Esophagus muscularis mucosa (tissue), 4 donors: ENCODE data around the gene AQP2. TPM values are rescaled to one million over a fixed set of nuclear protein-coding genes. Genes with fewer than 3 reads are reported as not detected.

Source experiments
- DNase-seq: peaks from one replicate; pipeline ENCODE4 v3.0.0-alpha.2; 2017; ENCODE audit errors: extremely low spot score
- H3K27ac ChIP-seq, 4 donors: fragments of 200-600 bp; sonication (generic); replicated peaks in 1 of 4; 1 replicate in 3 of 4; 2 replicates in 1 of 4; pipeline ENCODE4 v1.5.1; 2016 to 2019; ENCODE audit warnings: mild to moderate bottlenecking in 1 of 4
- H3K27me3 ChIP-seq, 4 donors: fragments of 200-600 bp; sonication (generic); one replicate each; pipeline versions ENCODE4 v1.5.1 to v1.6.0; 2016 to 2019
- H3K36me3 ChIP-seq, 4 donors: fragments of 200-600 bp; sonication (generic); one replicate each; pipeline ENCODE4 v1.5.1; 2016 to 2019
- H3K4me1 ChIP-seq, 4 donors: fragments of 200-600 bp; sonication (generic); one replicate each; pipeline ENCODE4 v1.5.1; 2016 to 2019
- H3K4me3 ChIP-seq, 4 donors: fragments of 200-600 bp; sonication (generic); 1 replicate in 2 of 4; 2 replicates in 2 of 4; pipeline ENCODE4 v1.5.1; 2016 to 2019; ENCODE audit warnings: mild to moderate bottlenecking in 4 of 4, moderate library complexity in 1 of 4
- H3K9me3 ChIP-seq, 4 donors: fragments of 200-600 bp; sonication (generic); 1 replicate in 3 of 4; 2 replicates in 1 of 4; pipeline ENCODE4 v1.5.1; 2016 to 2019
- CTCF ChIP-seq, 3 experiments: fragments of 200-600 bp in 2 of 3; fragments of 450-650 bp in 1 of 3; sonication (generic) in 2 of 3; IDR thresholded peaks; one replicate each; pipeline ENCODE4 v1.5.1; 2017 to 2019; ENCODE audit warnings: antibody characterized with exemption in 3 of 3, mild to moderate bottlenecking in 2 of 3, moderate library complexity in 1 of 3
- EP300 ChIP-seq: sonication (generic); formaldehyde crosslinking; IDR thresholded peaks from one replicate; pipeline ENCODE4 v1.6.1; 2017; ENCODE audit warnings: antibody characterized with exemption
- POLR2A ChIP-seq: fragments of 450-650 bp; IDR thresholded peaks from one replicate; pipeline ENCODE4 v1.6.1; 2017; ENCODE audit warnings: antibody characterized with exemption, moderate library complexity, mild to moderate bottlenecking, low read depth
- POLR2AphosphoS5 ChIP-seq, 2 donors: sonication (generic); formaldehyde crosslinking; IDR thresholded peaks; one replicate each; pipeline ENCODE4 v1.6.1; 2017; ENCODE audit warnings: antibody characterized with exemption in 2 of 2
- WGBS: methylation state at CpG from one replicate; pipeline ENCODE4 v1.1.5; 2018; 5-methylcytosine and 5-hydroxymethylcytosine counted together
- intact Hi-C: fragments of 100-400 bp; cut with DNase I; formaldehyde crosslinking; loops from one replicate; pipeline ENCODE4 v1.15.1; 2023
- total RNA-seq, 4 donors: library from RNA; depleted of rRNA; stranded (reverse); fragments of >200 nt; gene quantifications; one replicate each; pipeline versions ENCODE4 v1.1.0 to v1.2.1, GENCODE V29; 2016

Gene AQP2
- total RNA-seq, 4 donors from 2014 or later, result not detected

DNA sequence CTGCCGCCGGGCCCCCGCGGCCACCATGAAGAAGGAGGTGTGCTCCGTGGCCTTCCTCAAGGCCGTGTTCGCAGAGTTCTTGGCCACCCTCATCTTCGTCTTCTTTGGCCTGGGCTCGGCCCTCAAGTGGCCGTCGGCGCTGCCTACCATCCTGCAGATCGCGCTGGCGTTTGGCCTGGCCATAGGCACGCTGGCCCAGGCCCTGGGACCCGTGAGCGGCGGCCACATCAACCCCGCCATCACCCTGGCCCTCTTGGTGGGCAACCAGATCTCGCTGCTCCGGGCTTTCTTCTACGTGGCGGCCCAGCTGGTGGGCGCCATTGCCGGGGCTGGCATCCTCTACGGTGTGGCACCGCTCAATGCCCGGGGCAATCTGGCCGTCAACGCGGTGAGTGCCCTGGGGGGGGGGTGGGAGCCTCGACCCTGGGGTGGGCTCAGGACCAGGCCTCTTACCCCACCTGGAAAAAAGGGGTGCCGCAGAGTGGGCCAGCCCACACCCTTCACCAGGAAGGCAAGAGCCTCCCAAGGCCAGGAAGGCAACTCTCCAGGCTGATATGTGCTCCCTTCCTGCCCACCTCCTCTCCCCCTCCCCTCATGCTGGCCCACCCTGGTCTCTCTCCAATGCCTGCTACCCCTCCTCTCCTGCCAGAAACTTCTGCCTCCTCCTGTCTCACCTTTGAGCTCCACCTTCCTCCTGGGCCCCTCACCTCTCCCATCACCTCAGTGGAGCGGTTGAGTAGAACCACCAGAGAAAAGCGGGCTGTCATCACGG is 11.6 kb downstream of the AQP2 start:
- H3K27ac ChIP-seq, result no peak overlapping the region

GRCh38 chr12:49962861-49963765 is 12.6 kb downstream of the AQP2 start:
- TF ChIP-seq POLR2A (no peak), EP300 (no peak), POLR2AphosphoS5 (IDR thresholded peaks at IDR 0.05) (no peak), CTCF (IDR thresholded peaks at IDR 0.05) (no peak)
- intact Hi-C loops, result loop anchor here (10.0 kb wide), 2 partner anchors 188 to 222 kb away; no protein-coding TSS in a partner anchor
- H3K27me3 ChIP-seq, result peaks cover 0 to 55% (median 24%) of the 10 kb centered on the region in 4 donors
- peaks cover 15 to 39% (median 29%) of the 10 kb centered on the region in 4 donors for H3K4me1 ChIP-seq
- no peaks in the 10 kb centered on the region for H3K36me3 ChIP-seq
- WGBS, result 69% methylated on average over 15 of the region's 21 CpGs
- DNase-seq, result no peak
- H3K27ac ChIP-seq, result no peak overlapping the region
- no peaks in the 10 kb centered on the region for H3K9me3 ChIP-seq
- no peak overlapping the region for H3K4me3 ChIP-seq

More for the DNA sequence above, 11.6 kb downstream of the AQP2 start:
- Histone ChIP-seq H3K4me3 (peak overlapping the region; percentile 48 to 58 (median 49)), H3K36me3 (no peaks in the 10 kb centered on the region), H3K4me1 (peaks cover 9 to 32% (median 20%) of the 10 kb centered on the region in 4 donors), H3K9me3 (no peaks in the 10 kb centered on the region), H3K27me3 (peaks cover 0 to 58% (median 24%) of the 10 kb centered on the region in 4 donors)
- TF ChIP-seq EP300 (no peak), CTCF (IDR thresholded peaks at IDR 0.05) (no peak), POLR2AphosphoS5 (IDR thresholded peaks at IDR 0.05) (no peak), POLR2A (no peak)
- intact Hi-C loops, result loop anchor here (10.0 kb wide), 2 partner anchors 187 to 223 kb away; no protein-coding TSS in a partner anchor
- DNase-seq, result no peak
- WGBS, result 62% methylated on average over 22 of the region's 37 CpGs

DNA sequence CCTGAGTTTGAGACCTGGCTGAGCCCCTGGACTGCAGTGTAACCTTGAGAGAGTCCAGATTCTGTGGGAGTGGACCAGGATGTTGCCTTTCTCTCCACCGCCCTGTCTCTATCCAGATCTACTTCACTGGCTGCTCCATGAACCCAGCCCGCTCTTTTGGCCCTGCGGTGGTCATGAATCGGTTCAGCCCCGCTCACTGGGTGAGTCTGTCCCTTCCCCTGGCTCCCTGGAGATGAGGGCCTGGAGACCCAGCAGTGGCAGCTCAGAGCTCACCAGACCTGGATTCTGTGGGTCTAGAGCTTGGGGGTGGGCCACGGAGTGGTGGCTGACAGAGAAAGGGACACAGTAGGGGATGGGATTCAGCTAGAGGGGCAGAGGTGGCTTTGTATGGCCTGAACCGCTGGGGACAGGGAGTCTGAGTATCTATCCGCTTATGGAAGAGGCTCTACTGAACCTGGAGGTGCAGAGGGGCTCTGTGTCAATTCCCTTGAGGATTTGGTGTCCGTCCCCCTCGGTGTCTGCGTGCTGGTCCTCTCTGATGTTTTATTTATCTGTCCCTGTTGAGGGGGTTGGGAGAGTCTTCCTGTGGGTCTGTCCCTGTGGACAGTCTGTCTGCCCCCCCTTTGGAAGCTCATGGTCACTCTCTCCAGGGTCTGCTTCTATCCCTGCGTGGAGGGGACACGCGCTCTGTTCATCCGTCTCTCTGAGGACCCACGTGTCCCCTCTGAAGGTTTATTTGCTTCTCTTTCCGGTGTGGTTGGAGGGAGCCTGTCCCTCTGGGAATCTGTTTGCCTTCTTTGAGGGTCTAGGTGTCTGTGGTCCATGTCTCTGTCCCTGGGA is 13.7 kb downstream of the AQP2 start:
- H3K36me3 ChIP-seq, result no peaks in the 10 kb centered on the region
- no peak overlapping the region for H3K27ac ChIP-seq
- no peak overlapping the region for H3K4me3 ChIP-seq
- no peak for DNase-seq
- intact Hi-C loops, result loop anchor here (10.0 kb wide), 2 partner anchors 189 to 221 kb away; no protein-coding TSS in a partner anchor
- no peaks in the 10 kb centered on the region for H3K9me3 ChIP-seq
- H3K27me3 ChIP-seq, result peaks cover 0 to 55% (median 23%) of the 10 kb centered on the region in 4 donors
- TF ChIP-seq EP300 (no peak), CTCF (IDR thresholded peaks at IDR 0.05) (no peak), POLR2A (no peak), POLR2AphosphoS5 (IDR thresholded peaks at IDR 0.05) (no peak)
- WGBS, result 88% methylated on average over 12 of the region's 17 CpGs
- peaks cover 15 to 39% (median 30%) of the 10 kb centered on the region in 4 donors for H3K4me1 ChIP-seq
